Endothelial cell of umbilical vein (primary cell): ENCODE measurements around the gene C2orf68. TPM values are rescaled to one million over a fixed set of nuclear protein-coding genes. Genes with fewer than 3 reads are reported as not detected.

Experiments
- BruUV-seq: library from RNA; stranded (reverse); fragments of 400-500 nt; replicated peaks from 2 replicates; lab custom pipeline; 2021; lab: Mats Ljungman, UMichigan
- CTCF ChIA-PET: fragments of 300-600, 350-600 bp; sonication (Branson Sonifier 250); formaldehyde crosslinking; loops from one replicate; lab custom pipeline; 2021; ENCODE audit warnings: antibody characterized with exemption, inconsistent platforms; lab: Charles Lee
- POLR2A ChIA-PET: fragments of 300-600, 350-600 bp; sonication (Branson Sonifier 250); formaldehyde crosslinking; loops from one replicate; lab custom pipeline; 2021; ENCODE audit warnings: antibody characterized with exemption, inconsistent platforms; lab: Charles Lee
- DNase-seq: peaks from one replicate; pipeline ENCODE4 v3.0.0-alpha.2; 2011; ENCODE audit warnings: low read depth, low spot score
- FAIRE-seq: peaks from 2 replicates; lab custom pipeline; 2011; peaks lifted over from hg19 to GRCh38; lab: Jason Lieb, UNC
- H2AFZ ChIP-seq: 2 replicates; pipeline ENCODE4 v1.6.0; 2012; ENCODE audit warnings: low read depth, low read length, control low read depth, inconsistent platforms
- H3K27ac ChIP-seq: 2 replicates; pipeline ENCODE4 v1.5.1; 2011; ENCODE audit warnings: low read depth, mild to moderate bottlenecking, control low read depth, low read length, moderate library complexity; ENCODE audit not compliant: insufficient read depth
- H3K27me3 ChIP-seq, 2 experiments: 2 replicates each; pipeline versions ENCODE4 v1.6.0 to v1.6.1; 2011; ENCODE audit warnings: low read length in 2 of 2, mixed read lengths in 1 of 2; ENCODE audit not compliant: control insufficient read depth in 2 of 2, insufficient read depth in 2 of 2
- H3K36me3 ChIP-seq, 2 experiments: 2 replicates in 1 of 2; 3 replicates in 1 of 2; pipeline ENCODE4 v1.5.1; 2011; ENCODE audit warnings: low read length in 2 of 2, mild to moderate bottlenecking in 1 of 2, moderate library complexity in 1 of 2; ENCODE audit not compliant: control insufficient read depth in 2 of 2, insufficient read depth in 2 of 2; ENCODE audit errors: extremely low read depth in 1 of 2
- H3K4me1 ChIP-seq: 3 replicates; pipeline ENCODE4 v1.5.1; 2011; ENCODE audit warnings: mild to moderate bottlenecking, low read length; ENCODE audit not compliant: control insufficient read depth, insufficient read depth; ENCODE audit errors: extremely low read depth
- H3K4me2 ChIP-seq: 2 replicates; pipeline ENCODE4 v1.6.1; 2011; ENCODE audit warnings: low read length, control low read depth, mixed read lengths; ENCODE audit not compliant: insufficient read depth
- H3K4me3 ChIP-seq, 3 experiments: fragments of 200-600 bp in 1 of 3; sonication (generic), shearing (Covaris generic) in 1 of 3; replicated peaks in 1 of 3; 2 replicates each; pipeline ENCODE4 v1.5.1; 2011 to 2016; ENCODE audit warnings: control low read depth in 3 of 3, low read length in 3 of 3, mild to moderate bottlenecking in 2 of 3, inconsistent platforms in 1 of 3, low read depth in 1 of 3, moderate library complexity in 1 of 3; ENCODE audit not compliant: insufficient read depth in 1 of 3
- H3K79me2 ChIP-seq: 2 replicates; pipeline ENCODE4 v1.6.0; 2012; ENCODE audit warnings: low read length, inconsistent platforms; ENCODE audit not compliant: control insufficient read depth, insufficient read depth
- H3K9ac ChIP-seq: replicated peaks from 2 replicates; pipeline ENCODE3; 2011; ENCODE audit warnings: low read length, control low read depth; ENCODE audit not compliant: insufficient read depth; ENCODE audit errors: extremely low read depth
- H3K9me1 ChIP-seq: replicated peaks from 3 replicates; pipeline ENCODE4 v1.6.0; 2011; ENCODE audit warnings: mild to moderate bottlenecking, low read length; ENCODE audit not compliant: control insufficient read depth, insufficient read depth; ENCODE audit errors: extremely low read depth
- H3K9me3 ChIP-seq: replicated peaks from 2 replicates; pipeline ENCODE4 v1.5.1; 2012; ENCODE audit warnings: low read length, inconsistent platforms; ENCODE audit not compliant: control insufficient read depth, insufficient read depth
- H4K20me1 ChIP-seq: replicated peaks from 2 replicates; pipeline ENCODE3; 2011; ENCODE audit warnings: mild to moderate bottlenecking, low read length; ENCODE audit not compliant: control insufficient read depth, insufficient read depth; ENCODE audit errors: extremely low read depth
- EZH2 ChIP-seq: IDR thresholded peaks from 2 replicates; pipeline ENCODE4 v1.6.1; 2012; ENCODE audit warnings: borderline replicate concordance, low read depth, mild to moderate bottlenecking, moderate library complexity, low read length, inconsistent platforms; ENCODE audit not compliant: severe bottlenecking
- FOS ChIP-seq: IDR thresholded peaks from 2 replicates; pipeline ENCODE4 v1.6.1; 2011; ENCODE audit warnings: mild to moderate bottlenecking, low read length, moderate library complexity, borderline replicate concordance; ENCODE audit not compliant: insufficient read depth
- GATA2 ChIP-seq: IDR thresholded peaks from 2 replicates; pipeline ENCODE4 v1.7.0; 2011; ENCODE audit warnings: low read depth, mild to moderate bottlenecking, moderate library complexity, mixed read lengths, low read length; ENCODE audit not compliant: insufficient read length, insufficient read depth
- JUN ChIP-seq: IDR thresholded peaks from 2 replicates; pipeline ENCODE4 v1.6.1; 2011; ENCODE audit warnings: borderline replicate concordance, low read depth; ENCODE audit not compliant: insufficient read length, insufficient read depth
- MYC ChIP-seq: IDR thresholded peaks from one replicate; pipeline ENCODE4 v1.6.1; 2011; ENCODE audit warnings: mild to moderate bottlenecking, low read depth, low read length
- POLR2A ChIP-seq: IDR thresholded peaks from 2 replicates; pipeline ENCODE4 v1.6.1; 2012; ENCODE audit warnings: low read depth, mild to moderate bottlenecking, control low read depth, low read length
- POLR2AphosphoS5 ChIP-seq: IDR thresholded peaks from 2 replicates; pipeline ENCODE4 v1.6.1; 2012; ENCODE audit warnings: low read depth, mild to moderate bottlenecking, control low read depth, low read length, moderate library complexity; ENCODE audit not compliant: insufficient read depth
- dilution Hi-C: fragments of 300-500 bp; cut with MboI; formaldehyde crosslinking; loops from one replicate; pipeline ENCODE4 v1.15.0; 2019; ENCODE audit warnings: low sequenced_read_pairs; ENCODE audit not compliant: extremely low pct_ligation_motif_present
- intact Hi-C: fragments of 100-400 bp; cut with micrococcal nuclease; formaldehyde crosslinking; loops from one replicate; pipeline ENCODE4 v1.10.0; 2022
- polyA plus RNA-seq, 4 experiments: library from polyadenylated mRNA; depleted of rRNA in 3 of 4; stranded (reverse) in 3 of 4; unstranded in 1 of 4; fragments of >200 nt; gene quantifications; 2 replicates each; pipeline versions ENCODE4 v1.2.1 to v1.2.3, GENCODE V29; 2011 to 2012; ENCODE audit warnings: missing spikeins in 1 of 4
- total RNA-seq: library from RNA; stranded (reverse); gene quantifications from 2 replicates; pipeline ENCODE4 v1.2.3, GENCODE V29; 2021
- TF ChIP-seq, protein P1 (sequence below), 2 donors: IDR thresholded peaks; 1 replicate in 1 of 2; 2 replicates in 1 of 2; pipeline ENCODE4 v1.5.1; 2011; ENCODE audit warnings: low read length in 2 of 2, mild to moderate bottlenecking in 2 of 2, moderate library complexity in 2 of 2, control low read depth in 1 of 2, inconsistent platforms in 1 of 2, low read depth in 1 of 2; ENCODE audit not compliant: insufficient read depth in 1 of 2; ENCODE audit errors: extremely low read depth in 1 of 2
- TF ChIP-seq, protein P2 (sequence below): IDR thresholded peaks from 2 replicates; pipeline ENCODE4 v1.6.1; 2011; ENCODE audit not compliant: insufficient read depth, insufficient read length

C2orf68 gene
- total and polyA plus RNA-seq, 2 donors (not counting 3 experiments of a cell fraction or from before 2014, with no cell fraction given): 17.4 to 27.4 TPM

DNA sequence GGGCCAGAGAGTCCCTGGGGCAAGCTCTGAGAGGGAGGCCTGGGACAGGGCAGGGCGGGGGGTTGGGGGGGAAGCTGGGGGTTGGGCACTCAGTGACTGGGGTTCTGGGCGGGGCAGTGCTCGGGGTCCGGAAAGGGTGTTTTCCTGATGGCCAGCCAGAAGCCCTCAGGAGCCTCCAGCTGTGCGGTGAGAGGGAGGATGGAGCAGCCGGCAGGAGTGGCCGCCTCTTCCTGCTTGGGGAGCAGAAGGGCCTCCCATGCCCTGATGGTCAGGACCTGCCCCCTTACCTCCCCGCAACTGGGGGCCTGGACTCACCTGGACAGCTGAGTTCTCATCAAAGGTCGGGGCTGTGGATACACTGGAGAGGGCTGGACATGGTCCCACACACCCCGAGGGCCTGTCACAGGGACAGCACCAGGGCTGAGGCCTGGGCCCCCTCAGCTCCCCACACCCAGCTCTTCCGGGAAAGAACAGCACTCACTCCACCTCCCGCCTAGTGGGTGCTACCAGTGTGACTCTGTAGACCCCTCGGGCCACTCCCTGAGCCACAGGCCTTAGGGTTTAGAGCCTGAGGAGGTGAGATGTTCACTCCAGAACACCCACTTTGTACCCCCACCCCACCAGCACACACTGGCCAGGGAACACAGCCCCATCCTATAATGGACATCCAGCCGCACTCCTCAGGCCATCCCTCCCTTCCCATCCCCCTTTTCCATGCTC, 49.4 kb upstream of the C2orf68 start:
- H3K4me2 ChIP-seq: no peak overlapping the region
- no peaks in the 10 kb centered on the region for H3K9me3 ChIP-seq
- no TSS peak for BruUV-seq
- no peaks in the 10 kb centered on the region for H4K20me1 ChIP-seq
- peaks cover 0 to 1% of the 10 kb centered on the region in 2 experiments for H3K36me3 ChIP-seq
- TF ChIP-seq MYC: no peak
- TF ChIP-seq GATA2: no peak
- no peak for TF ChIP-seq POLR2AphosphoS5
- TF ChIP-seq, protein P1, sequence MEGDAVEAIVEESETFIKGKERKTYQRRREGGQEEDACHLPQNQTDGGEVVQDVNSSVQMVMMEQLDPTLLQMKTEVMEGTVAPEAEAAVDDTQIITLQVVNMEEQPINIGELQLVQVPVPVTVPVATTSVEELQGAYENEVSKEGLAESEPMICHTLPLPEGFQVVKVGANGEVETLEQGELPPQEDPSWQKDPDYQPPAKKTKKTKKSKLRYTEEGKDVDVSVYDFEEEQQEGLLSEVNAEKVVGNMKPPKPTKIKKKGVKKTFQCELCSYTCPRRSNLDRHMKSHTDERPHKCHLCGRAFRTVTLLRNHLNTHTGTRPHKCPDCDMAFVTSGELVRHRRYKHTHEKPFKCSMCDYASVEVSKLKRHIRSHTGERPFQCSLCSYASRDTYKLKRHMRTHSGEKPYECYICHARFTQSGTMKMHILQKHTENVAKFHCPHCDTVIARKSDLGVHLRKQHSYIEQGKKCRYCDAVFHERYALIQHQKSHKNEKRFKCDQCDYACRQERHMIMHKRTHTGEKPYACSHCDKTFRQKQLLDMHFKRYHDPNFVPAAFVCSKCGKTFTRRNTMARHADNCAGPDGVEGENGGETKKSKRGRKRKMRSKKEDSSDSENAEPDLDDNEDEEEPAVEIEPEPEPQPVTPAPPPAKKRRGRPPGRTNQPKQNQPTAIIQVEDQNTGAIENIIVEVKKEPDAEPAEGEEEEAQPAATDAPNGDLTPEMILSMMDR (IDR thresholded peaks at IDR 0.05; ENCODE audit: extremely low read depth in 1 of 2, insufficient read depth in 1 of 2, low read depth in 1 of 2, low read length in 2 of 2): no peak
- no peak for TF ChIP-seq JUN
- no peak for TF ChIP-seq EZH2
- TF ChIP-seq, protein P2, sequence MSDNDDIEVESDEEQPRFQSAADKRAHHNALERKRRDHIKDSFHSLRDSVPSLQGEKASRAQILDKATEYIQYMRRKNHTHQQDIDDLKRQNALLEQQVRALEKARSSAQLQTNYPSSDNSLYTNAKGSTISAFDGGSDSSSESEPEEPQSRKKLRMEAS: no peak
- TF ChIP-seq POLR2A: no peak
- TF ChIP-seq FOS: no peak
- FAIRE-seq (no peak), DNase-seq (no peak)
- CTCF ChIA-PET: interaction anchor here (0.6 to 5.3 kb wide), 9 partner anchors 9 to 153 kb away, joined by 3 to 54 read pairs (median 4); no protein-coding TSS in a partner anchor
- POLR2A ChIA-PET: interaction anchor here (0.6 kb wide), 2 partner anchors 39 to 49 kb away, joined by 5 to 6 read pairs; no protein-coding TSS in a partner anchor
- no peaks in the 10 kb centered on the region for H3K9me1 ChIP-seq
- intact Hi-C loops: no loop called here
- H3K79me2 ChIP-seq: no peaks in the 10 kb centered on the region
- H3K4me3 ChIP-seq: no peak overlapping the region
- dilution Hi-C loops: no loop called here
- no peak overlapping the region for H2AFZ ChIP-seq
- no peaks in the 10 kb centered on the region for H3K27me3 ChIP-seq
- no peak overlapping the region for H3K9ac ChIP-seq
- no peak overlapping the region for H3K27ac ChIP-seq
- H3K4me1 ChIP-seq: peaks cover 23% of the 10 kb centered on the region
